NCI-H446 treated with DMSO at 0.1 percent for 48 hours (cell line): ENCODE data around the gene RBMS2.

ENCODE experiments used
- DNase-seq: peaks from one replicate; lab custom pipeline; 2025; lab: John Stamatoyannopoulos, UW

The RBMS2 gene

GRCh38 chr12:56631790-56632700 is 110.4 kb downstream of the RBMS2 start:
- no peak for DNase-seq

- DNase-seq, result no peak
Observed at GRCh38 chr12:56632701-56633467, 111.3 kb downstream of the RBMS2 start.

- DNase-seq, result no peak
Observed at GRCh38 chr12:56633468-56634241, 112.0 kb downstream of the RBMS2 start.

- no peak for DNase-seq
Observed at GRCh38 chr12:56634242-56634836, 112.7 kb downstream of the RBMS2 start.

GRCh38 chr12:56634837-56635791 is 113.5 kb downstream of the RBMS2 start:
- peak; percentile 56 for DNase-seq

GRCh38 chr12:56635806-56636674 is 114.4 kb downstream of the RBMS2 start:
- DNase-seq, result peak; percentile 47

- peak; percentile 99 for DNase-seq
Observed at GRCh38 chr12:56636675-56637540, 115.3 kb downstream of the RBMS2 start.

GRCh38 chr12:56637621-56638020 is 116.0 kb downstream of the RBMS2 start:
- DNase-seq, result no peak

- DNase-seq, result no peak
Observed at GRCh38 chr12:56641219-56641618, 119.6 kb downstream of the RBMS2 start.

- DNase-seq, result no peak
Observed at GRCh38 chr12:56644654-56645053, 123.0 kb downstream of the RBMS2 start.

GRCh38 chr12:56645201-56645716 is 123.6 kb downstream of the RBMS2 start:
- no peak for DNase-seq
